Loucy (cell line): ENCODE data around the gene BTNL9.
"Not testable (repeated sequence)": the region's sequence is repeated elsewhere in the genome, so short reads cannot be mapped to it uniquely, and the experiment has no call there.

Source experiments
- H2AFZ ChIP-seq: fragments of 200-600 bp; sonication (generic); 2 replicates; pipeline ENCODE4 v1.6.0; 2016; ENCODE audit warnings: antibody characterized with exemption, mild to moderate bottlenecking, low read length, moderate library complexity
- H3F3A ChIP-seq: fragments of 200-600 bp; 2 replicates; pipeline ENCODE4 v1.6.0; 2016; ENCODE audit warnings: antibody characterized with exemption, low read depth, mild to moderate bottlenecking
- H3K27me3 ChIP-seq: fragments of 200-600 bp; sonication (generic); 2 replicates; pipeline ENCODE4 v1.6.1; 2014; ENCODE audit warnings: low read length, mild to moderate bottlenecking; ENCODE audit not compliant: insufficient read depth, poor library complexity, severe bottlenecking
- H3K36me3 ChIP-seq: fragments of 200-600 bp; sonication (generic); 2 replicates; pipeline ENCODE4 v1.6.1; 2016; ENCODE audit warnings: low read length; ENCODE audit not compliant: insufficient read depth
- H3K4me1 ChIP-seq: fragments of 200-600 bp; sonication (generic); 2 replicates; pipeline ENCODE4 v1.5.1; 2014; ENCODE audit warnings: low read length, mild to moderate bottlenecking; ENCODE audit not compliant: insufficient read depth, poor library complexity, severe bottlenecking
- H3K4me2 ChIP-seq: fragments of 200-600 bp; sonication (generic); 2 replicates; pipeline ENCODE4 v1.6.0; 2014; ENCODE audit warnings: antibody characterized with exemption, low read length, low read depth, mild to moderate bottlenecking; ENCODE audit not compliant: poor library complexity, severe bottlenecking
- H3K4me3 ChIP-seq: fragments of 200-600 bp; sonication (generic); 2 replicates; pipeline ENCODE4 v1.5.1; 2014; ENCODE audit warnings: low read length, mild to moderate bottlenecking, mixed read lengths; ENCODE audit not compliant: poor library complexity, severe bottlenecking
- H3K79me2 ChIP-seq: fragments of 200-600 bp; sonication (generic); 2 replicates; pipeline ENCODE4 v1.6.1; 2014; ENCODE audit warnings: low read length; ENCODE audit not compliant: insufficient read depth
- H3K9ac ChIP-seq: fragments of 200-600 bp; sonication (generic); 2 replicates; pipeline ENCODE4 v1.6.0; 2014; ENCODE audit warnings: mild to moderate bottlenecking, low read depth, low read length, moderate library complexity; ENCODE audit not compliant: poor library complexity, severe bottlenecking
- H3K9me2 ChIP-seq: fragments of 200-600 bp; sonication (generic); replicated peaks from 2 replicates; pipeline ENCODE4 v1.6.1; 2016; ENCODE audit warnings: low read depth, low read length, mixed read lengths
- H3K9me3 ChIP-seq: fragments of 200-600 bp; sonication (generic); 2 replicates; pipeline ENCODE4 v1.6.1; 2014; ENCODE audit warnings: mild to moderate bottlenecking, antibody characterized with exemption, low read length, low read depth; ENCODE audit not compliant: insufficient read depth
- H4K20me1 ChIP-seq: fragments of 200-600 bp; sonication (generic); 2 replicates; pipeline ENCODE4 v1.6.0; 2014; ENCODE audit warnings: antibody characterized with exemption, low read length, mild to moderate bottlenecking; ENCODE audit not compliant: insufficient read depth, poor library complexity, severe bottlenecking
- EZH2phosphoT487 ChIP-seq: fragments of 200-600 bp; IDR thresholded peaks from 2 replicates; pipeline ENCODE4 v1.6.1; 2018; ENCODE audit warnings: antibody characterized with exemption, mild to moderate bottlenecking, moderate library complexity, borderline replicate concordance
- TF ChIP-seq, protein P1 (sequence below): fragments of 200-600 bp; sonication (generic); conservative IDR thresholded peaks from 2 replicates; pipeline ENCODE4 v1.5.1; 2014; ENCODE audit warnings: mild to moderate bottlenecking, antibody characterized with exemption, low read length

BTNL9 gene

DNA sequence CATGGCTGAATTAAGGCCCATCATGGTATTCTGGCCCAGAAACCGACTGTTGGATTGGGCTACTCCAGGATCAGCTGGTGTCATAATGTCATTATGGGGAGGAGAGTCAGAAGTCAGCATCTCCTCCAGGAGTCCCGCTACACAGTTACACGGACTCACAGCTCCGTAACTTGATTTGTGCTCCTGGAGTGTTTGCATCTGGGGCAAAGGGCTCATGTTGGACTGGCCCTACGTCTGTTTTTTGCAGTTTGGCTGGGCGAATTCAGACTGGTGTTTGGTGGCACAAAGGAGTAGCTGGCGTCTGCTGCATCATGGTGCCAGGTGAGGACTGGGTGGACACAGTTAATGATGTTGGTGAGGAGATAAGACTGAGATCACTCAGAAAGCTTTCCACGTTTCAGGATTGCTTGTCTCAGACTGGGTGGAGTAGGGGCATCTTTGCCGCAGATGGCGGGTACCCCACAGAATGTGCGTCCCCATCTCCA is 59.6 kb downstream of the BTNL9 start:
- Histone ChIP-seq H3K9me3 (no peaks in the 10 kb centered on the region), H3K4me2 (no peak overlapping the region), H3K4me1 (no peaks in the 10 kb centered on the region), H3K9ac (no peak overlapping the region), H3F3A (no peaks in the 10 kb centered on the region), H3K4me3 (no peak overlapping the region), H4K20me1 (no peaks in the 10 kb centered on the region), H3K27me3 (no peaks in the 10 kb centered on the region), H3K36me3 (no peaks in the 10 kb centered on the region), H3K9me2 (no peaks in the 10 kb centered on the region), H2AFZ (no peak overlapping the region), H3K79me2 (no peaks in the 10 kb centered on the region)
- TF ChIP-seq, protein P1, sequence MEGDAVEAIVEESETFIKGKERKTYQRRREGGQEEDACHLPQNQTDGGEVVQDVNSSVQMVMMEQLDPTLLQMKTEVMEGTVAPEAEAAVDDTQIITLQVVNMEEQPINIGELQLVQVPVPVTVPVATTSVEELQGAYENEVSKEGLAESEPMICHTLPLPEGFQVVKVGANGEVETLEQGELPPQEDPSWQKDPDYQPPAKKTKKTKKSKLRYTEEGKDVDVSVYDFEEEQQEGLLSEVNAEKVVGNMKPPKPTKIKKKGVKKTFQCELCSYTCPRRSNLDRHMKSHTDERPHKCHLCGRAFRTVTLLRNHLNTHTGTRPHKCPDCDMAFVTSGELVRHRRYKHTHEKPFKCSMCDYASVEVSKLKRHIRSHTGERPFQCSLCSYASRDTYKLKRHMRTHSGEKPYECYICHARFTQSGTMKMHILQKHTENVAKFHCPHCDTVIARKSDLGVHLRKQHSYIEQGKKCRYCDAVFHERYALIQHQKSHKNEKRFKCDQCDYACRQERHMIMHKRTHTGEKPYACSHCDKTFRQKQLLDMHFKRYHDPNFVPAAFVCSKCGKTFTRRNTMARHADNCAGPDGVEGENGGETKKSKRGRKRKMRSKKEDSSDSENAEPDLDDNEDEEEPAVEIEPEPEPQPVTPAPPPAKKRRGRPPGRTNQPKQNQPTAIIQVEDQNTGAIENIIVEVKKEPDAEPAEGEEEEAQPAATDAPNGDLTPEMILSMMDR, result no peak
- TF ChIP-seq EZH2phosphoT487, result no peak

DNA sequence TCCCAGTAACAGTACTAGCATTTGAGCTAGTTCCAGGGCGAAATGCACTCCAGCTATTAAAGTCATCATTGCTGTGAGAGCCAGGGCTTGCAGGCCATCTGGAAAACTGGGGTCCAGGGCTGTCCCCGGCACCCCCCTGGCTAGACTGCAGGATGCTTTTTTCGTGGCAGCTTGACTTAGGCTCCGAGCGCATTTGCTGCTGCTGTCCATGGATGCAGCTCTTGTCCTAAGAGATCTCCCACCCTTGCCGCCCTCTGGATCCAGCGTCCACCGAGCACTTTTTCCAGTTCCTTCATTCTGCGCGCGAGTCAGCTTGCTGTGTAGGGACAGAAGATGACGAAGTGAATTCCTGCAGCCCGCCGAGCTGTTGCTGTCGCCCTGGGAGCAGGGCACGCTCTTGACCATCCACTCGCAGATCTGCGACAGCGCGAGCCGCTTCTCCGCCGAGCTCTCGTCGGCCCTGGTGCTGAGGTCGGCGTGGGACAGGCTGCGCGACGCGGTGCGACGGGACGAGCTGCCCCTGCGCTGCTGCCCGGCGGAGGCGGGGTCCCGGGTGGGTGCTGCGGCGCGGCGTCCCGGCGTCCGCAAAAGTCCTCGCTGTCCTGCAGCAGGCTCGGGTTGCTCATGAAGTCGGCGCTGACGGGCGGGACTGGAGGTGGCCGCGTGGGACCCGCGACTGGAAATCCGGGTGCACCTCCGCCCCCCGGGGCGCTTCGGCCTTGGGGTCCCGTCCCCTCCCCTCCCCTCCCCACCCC is 60.2 kb downstream of the BTNL9 start:
- Histone ChIP-seq H3K9me2 (no peaks in the 10 kb centered on the region), H3K4me3 (no peak overlapping the region), H3K4me2 (no peak overlapping the region), H3K79me2 (no peaks in the 10 kb centered on the region), H3K36me3 (no peaks in the 10 kb centered on the region), H3K27me3 (no peaks in the 10 kb centered on the region), H2AFZ (no peak overlapping the region), H3K9me3 (no peaks in the 10 kb centered on the region), H3K4me1 (no peaks in the 10 kb centered on the region), H3F3A (no peaks in the 10 kb centered on the region), H3K9ac (no peak overlapping the region), H4K20me1 (no peaks in the 10 kb centered on the region)
- TF ChIP-seq, protein P1, result no peak
- no peak for TF ChIP-seq EZH2phosphoT487

DNA sequence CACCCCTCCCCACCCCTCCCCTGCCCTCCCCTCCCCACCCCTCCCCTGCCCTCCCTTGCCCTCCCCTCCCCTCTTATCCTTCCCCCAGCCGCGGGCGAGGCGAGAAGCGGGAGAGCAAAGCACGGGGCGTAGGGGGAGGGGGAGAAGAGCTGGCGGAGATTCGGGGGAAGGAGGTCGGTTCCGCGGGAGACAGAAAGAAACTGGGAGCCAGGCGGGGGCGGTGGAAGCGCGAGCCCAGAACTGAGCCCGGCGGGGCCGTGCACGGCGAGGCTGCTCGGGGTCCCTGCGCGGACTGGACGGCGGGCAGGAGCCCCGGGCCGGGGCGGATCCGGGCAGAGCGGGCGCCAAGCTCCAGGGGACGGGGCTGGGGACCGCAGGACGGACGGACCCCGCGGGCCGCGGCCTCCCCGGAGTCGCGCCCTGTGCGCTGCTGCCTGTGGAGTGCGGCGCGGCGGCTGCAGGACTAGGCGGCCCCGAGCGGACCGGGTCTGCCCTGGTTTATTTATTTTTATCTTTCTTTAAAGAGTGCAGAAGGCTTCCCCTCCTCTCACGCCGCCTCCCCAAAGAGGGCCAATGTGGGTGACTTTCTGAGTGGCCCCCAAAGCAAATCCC is 61.1 kb downstream of the BTNL9 start:
- not testable (repeated sequence) for H3K4me2 ChIP-seq, H3K9ac ChIP-seq, H4K20me1 ChIP-seq, H3K4me1 ChIP-seq, H3K27me3 ChIP-seq, H3K36me3 ChIP-seq, H3K4me3 ChIP-seq, H3K9me2 ChIP-seq, H3K9me3 ChIP-seq, H2AFZ ChIP-seq, H3K79me2 ChIP-seq, H3F3A ChIP-seq

DNA sequence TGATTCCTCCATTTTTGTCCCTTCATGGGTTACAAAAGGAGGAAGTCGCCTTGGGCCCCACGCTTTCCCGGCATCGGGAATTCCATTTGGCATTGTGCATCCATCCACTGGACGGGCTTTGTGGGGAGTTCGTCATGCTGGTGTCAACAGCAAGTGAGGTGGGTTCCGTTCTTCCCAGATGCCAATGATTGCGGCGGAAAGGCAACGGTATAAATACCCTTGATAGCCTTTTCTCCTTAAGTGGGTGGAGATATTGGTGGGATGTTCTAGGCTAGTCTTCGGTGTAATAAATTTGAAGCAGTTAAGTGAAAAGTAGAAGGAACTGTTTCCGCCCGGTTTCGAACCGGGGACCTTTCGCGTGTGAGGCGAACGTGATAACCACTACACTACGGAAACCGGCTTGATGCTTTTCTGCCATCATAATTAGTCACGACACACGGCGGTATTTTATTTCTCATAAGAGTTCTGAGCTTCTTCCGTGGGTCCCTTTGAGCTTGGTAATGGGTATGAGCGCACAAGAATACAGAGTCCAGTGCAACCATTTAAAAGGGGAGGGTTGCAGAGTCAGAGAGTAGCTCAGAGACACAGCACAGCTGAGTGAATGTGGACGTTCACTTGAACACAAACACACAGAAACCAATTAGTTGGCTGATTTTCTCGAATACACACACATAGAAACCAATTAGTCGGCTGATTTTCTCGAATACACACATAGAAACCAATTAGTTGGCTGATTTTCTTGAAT is 62.0 kb downstream of the BTNL9 start:
- not testable (repeated sequence) for H3K9me3 ChIP-seq, H3K4me3 ChIP-seq, H3K4me1 ChIP-seq, H4K20me1 ChIP-seq, H3K79me2 ChIP-seq, H2AFZ ChIP-seq, H3K9ac ChIP-seq, H3F3A ChIP-seq, H3K27me3 ChIP-seq, H3K36me3 ChIP-seq, H3K9me2 ChIP-seq, H3K4me2 ChIP-seq

DNA sequence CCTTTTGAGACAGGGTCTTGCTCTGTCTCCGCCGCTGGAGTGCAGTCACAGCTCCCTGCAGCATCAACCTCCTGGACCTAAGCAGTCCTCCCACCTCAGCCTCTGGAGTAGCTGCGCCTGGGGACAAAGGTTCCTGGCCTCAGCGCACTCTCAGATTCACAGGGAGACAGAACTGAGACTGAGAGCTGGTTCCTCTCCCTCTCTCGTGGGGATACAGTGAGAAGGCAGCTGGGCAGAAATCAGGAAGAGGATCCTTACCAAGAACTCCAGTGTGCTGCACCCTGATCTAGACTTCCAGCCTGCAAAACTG is 64.1 kb downstream of the BTNL9 start:
- not testable (repeated sequence) for H3K4me3 ChIP-seq, H4K20me1 ChIP-seq, H3K4me2 ChIP-seq, H3K9ac ChIP-seq, H3K9me3 ChIP-seq, H2AFZ ChIP-seq, H3K4me1 ChIP-seq, H3K79me2 ChIP-seq, H3K9me2 ChIP-seq, H3F3A ChIP-seq, H3K27me3 ChIP-seq, H3K36me3 ChIP-seq
